BE2C (cell line): Measurements from ENCODE around the gene RELT.

Experiments
- DNase-seq: peaks from one replicate; pipeline ENCODE4 v3.0.0-alpha.2; 2020
- H3K27me3 ChIP-seq: fragments of 250-450 bp; sonication (Bioruptor Pico); 2 replicates; pipeline ENCODE4 v1.5.1; 2020; ENCODE audit warnings: mild to moderate bottlenecking
- H3K36me3 ChIP-seq: fragments of 250-450 bp; sonication (Bioruptor Pico); 2 replicates; pipeline ENCODE4 v1.5.1; 2020; ENCODE audit warnings: mild to moderate bottlenecking
- H3K4me1 ChIP-seq: fragments of 250-450 bp; sonication (Bioruptor Pico); 2 replicates; pipeline ENCODE4 v1.5.1; 2020
- H3K4me3 ChIP-seq: 2 replicates; pipeline ENCODE4 v1.5.1; 2011; ENCODE audit warnings: low read depth, low read length
- H3K9me3 ChIP-seq: fragments of 250-450 bp; sonication (Bioruptor Pico); 2 replicates; pipeline ENCODE4 v1.5.1; 2020
- CTCF ChIP-seq: IDR thresholded peaks from 2 replicates; pipeline ENCODE4 v1.5.1; 2012; ENCODE audit warnings: mild to moderate bottlenecking, low read depth, low read length

RELT gene

GRCh38 chr11:73346186-73346935, 29.8 kb upstream of the RELT start:
- Histone ChIP-seq H3K4me3 (no peak overlapping the region), H3K36me3 (no peaks in the 10 kb centered on the region), H3K9me3 (no peaks in the 10 kb centered on the region), H3K4me1 (peaks cover 18% of the 10 kb centered on the region), H3K27me3 (no peaks in the 10 kb centered on the region)
- DNase-seq, result no peak
- TF ChIP-seq CTCF, result no peak

GRCh38 chr11:73347067-73347466, 29.1 kb upstream of the RELT start:
- no peak for TF ChIP-seq CTCF
- peaks cover 18% of the 10 kb centered on the region for H3K4me1 ChIP-seq
- DNase-seq, result no peak
- H3K4me3 ChIP-seq, result no peak overlapping the region
- H3K27me3 ChIP-seq, result no peaks in the 10 kb centered on the region
- no peaks in the 10 kb centered on the region for H3K36me3 ChIP-seq
- H3K9me3 ChIP-seq, result no peaks in the 10 kb centered on the region

- no peaks in the 10 kb centered on the region for H3K36me3 ChIP-seq
- no peak for DNase-seq
- no peaks in the 10 kb centered on the region for H3K9me3 ChIP-seq
- no peak for TF ChIP-seq CTCF
- no peak overlapping the region for H3K4me3 ChIP-seq
- peaks cover 6% of the 10 kb centered on the region for H3K4me1 ChIP-seq
- no peaks in the 10 kb centered on the region for H3K27me3 ChIP-seq
These were observed 27.4 kb upstream of the RELT start for GRCh38 chr11:73348838-73349237.

- no peak for TF ChIP-seq CTCF
- H3K27me3 ChIP-seq, result no peaks in the 10 kb centered on the region
- DNase-seq, result no peak
- H3K4me1 ChIP-seq, result no peaks in the 10 kb centered on the region
- no peak overlapping the region for H3K4me3 ChIP-seq
- H3K36me3 ChIP-seq, result no peaks in the 10 kb centered on the region
- no peaks in the 10 kb centered on the region for H3K9me3 ChIP-seq
These were observed 26.6 kb upstream of the RELT start for GRCh38 chr11:73349633-73350032.

- TF ChIP-seq CTCF, result peak; percentile 97
- Histone ChIP-seq H3K9me3 (no peaks in the 10 kb centered on the region), H3K27me3 (no peaks in the 10 kb centered on the region), H3K4me3 (peak overlapping the region; percentile 33; the same call in 1 of the 2 replicates), H3K36me3 (no peaks in the 10 kb centered on the region), H3K4me1 (no peaks in the 10 kb centered on the region)
- peak; percentile 50 for DNase-seq
These were observed 25.1 kb upstream of the RELT start for GRCh38 chr11:73350908-73351636.

- H3K4me3 ChIP-seq, result no peak overlapping the region
- peaks cover 4% of the 10 kb centered on the region for H3K4me1 ChIP-seq
- H3K36me3 ChIP-seq, result no peaks in the 10 kb centered on the region; the same call in 1 of the 2 replicates
- DNase-seq, result no peak
- H3K9me3 ChIP-seq, result no peaks in the 10 kb centered on the region
- TF ChIP-seq CTCF, result no peak
- no peaks in the 10 kb centered on the region for H3K27me3 ChIP-seq
These were observed 22.8 kb upstream of the RELT start for GRCh38 chr11:73353422-73353821.
